Measurements from ENCODE around the gene CMIP.

Gene CMIP

DNA sequence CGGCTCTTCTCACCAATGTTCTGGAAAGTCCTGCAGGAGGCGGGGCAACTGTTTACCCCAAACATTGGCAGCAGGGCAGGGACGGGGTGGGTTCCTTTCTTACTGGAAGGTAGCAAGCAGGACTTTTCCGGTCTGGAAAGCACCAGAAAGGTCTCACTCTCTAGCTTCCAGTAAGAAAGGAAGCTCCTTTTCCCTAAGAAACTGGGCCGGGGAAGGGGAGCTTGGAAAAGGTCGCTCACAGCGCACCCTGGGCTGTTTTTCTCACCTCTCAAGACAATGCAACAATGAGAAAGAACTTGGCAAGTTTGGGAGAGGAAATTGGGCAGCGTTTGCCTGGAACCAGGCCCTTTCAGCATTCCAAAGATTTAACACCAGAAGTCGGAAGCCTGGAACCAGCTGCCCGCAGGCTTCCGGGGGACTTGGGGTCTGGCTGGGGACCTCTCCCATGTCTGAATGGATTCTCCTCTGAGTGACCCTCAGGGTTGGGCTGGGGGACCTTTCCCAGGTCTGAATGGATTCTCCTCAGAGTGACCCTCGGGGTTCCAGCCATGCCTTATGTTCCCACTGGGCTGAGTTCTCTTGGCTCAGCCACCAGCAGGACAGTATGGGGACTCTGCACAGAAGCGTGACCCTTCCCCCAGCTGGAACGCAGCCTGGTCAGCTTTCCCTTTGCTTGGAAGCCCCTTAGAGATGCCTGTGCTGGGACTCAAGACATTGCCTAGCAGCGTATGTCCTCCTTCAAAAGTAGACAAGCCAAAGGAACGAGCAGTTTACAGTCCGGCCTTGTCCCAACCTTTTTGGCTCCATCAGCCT is 167.9 kb downstream of the CMIP start:
- no peak for DNase-seq

DNA sequence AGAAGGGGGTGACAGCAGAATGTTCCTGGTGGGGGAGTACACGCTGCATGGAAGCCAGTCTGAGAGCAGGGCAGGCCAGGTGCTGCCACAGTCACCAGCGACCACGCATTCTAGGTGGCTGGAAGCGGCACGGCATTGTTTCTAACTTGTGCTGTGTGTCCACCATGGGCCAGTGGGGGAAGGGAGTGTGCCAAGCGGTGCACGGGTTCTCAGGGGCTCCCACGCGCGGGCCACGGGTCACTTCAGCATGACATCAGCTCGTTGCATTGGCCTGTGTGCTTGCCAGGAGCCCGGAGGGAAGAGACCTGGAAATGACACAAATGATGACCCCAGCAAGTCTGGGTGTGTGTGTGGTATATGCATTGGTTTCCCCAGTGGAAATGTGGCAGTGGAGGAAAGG is 169.6 kb downstream of the CMIP start:
- DNase-seq, result no peak

DNA sequence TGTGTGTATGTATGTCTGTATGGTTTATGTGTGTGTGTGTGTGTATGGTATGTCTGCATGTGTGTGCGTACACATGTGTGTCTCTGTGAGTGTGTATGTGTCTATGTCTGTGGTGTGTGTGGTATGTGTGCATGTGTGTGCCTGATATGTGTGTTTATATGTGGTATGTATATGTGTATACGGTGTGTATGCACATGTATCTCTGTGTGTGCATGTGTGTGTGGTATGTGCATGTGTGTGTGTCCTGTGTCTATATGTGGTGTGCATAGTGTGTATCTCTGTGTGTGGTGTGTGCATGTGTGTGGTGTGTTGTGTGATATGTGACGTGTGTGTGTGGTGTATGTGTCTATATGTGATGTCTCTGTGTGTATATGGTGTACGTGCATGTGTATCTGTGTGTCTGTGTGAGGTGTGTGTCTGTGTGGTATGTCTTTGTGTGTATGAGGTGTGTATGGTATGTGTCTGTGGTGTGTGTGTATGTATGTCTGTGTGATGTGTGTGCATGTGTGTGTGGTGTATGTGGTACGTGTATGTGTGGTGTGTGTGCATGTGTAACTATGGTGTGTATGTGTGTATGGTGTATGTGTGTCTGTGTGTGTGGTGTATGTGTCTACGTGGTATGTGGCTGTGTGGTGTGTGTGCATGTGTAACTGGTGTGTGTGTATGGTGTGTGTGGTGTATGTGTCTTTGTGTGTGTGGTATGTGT is 170.2 kb downstream of the CMIP start:
- no peak for DNase-seq

DNA sequence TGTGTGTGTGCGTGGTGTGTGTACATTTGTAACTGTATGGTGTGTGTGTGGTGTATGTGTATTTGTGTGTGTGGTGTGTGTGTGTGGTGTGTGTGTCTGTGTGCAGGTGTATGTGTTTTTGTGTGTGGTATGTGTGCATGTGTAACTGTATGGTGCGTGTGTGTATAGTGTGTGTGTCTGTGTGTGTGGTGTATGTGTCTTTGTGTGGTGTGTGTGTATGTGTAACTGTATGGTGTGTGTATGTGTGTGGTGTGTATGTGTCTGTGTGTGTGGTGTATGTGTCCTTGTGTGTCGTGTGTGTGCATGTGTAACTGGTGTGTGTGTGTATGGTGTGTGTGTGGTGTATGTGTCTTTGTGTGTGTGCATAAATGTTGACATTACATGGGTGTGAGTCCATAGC is 170.8 kb downstream of the CMIP start:
- DNase-seq, result no peak

DNA sequence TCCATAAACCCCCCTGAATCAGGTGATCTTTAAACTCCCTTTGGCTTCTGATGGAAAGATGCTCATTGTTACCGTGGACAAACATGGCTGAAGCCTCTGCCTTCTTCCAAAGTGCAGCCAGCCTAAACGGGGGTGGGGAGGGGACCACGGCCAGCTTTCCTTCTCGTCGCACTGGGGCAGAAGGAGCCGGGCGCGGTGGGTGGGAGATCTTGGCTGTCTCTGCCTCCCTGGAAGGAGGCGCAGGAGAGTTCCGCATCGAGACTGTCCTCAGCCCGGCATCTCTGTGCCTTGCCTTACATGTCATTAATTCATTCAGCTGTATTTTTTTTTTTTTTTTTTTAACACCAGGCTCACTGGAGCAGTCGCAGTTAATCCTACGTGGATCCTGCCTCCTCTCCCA is 171.2 kb downstream of the CMIP start:
- DNase-seq, result no peak

DNA sequence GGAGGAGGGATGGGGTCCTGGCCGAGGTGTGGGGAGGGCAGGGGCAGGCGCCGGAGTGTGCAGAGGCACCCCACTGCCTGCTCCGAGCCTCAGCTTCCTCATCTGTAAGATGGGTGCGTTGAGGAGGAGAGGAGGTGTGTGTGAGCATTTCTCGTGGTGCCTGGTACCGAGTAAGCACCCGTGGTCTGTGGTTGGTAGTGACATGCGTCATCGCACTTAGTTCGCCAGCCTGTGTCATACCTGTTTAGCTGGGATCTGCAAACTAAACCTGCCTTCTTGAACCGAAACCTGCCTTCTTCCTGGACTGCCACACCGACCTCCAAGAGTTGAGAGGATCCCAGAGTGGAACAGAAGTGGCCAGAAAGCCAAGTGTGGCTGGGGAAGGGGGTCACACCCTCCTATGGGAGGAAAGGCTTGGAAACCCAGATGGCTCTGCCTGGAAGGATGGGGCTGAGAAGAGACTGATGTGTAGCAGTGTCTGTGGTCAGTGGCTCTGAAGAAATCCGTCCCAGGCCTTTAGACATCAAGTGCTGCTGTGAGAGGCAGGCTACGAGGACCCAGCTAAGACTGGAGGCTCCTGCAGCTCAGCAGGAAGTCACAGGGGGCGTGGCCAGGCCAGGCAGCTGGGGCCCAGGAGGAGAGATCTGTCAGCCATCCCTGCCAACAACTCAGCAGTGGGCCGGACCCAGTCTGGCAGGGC is 171.9 kb downstream of the CMIP start:
- DNase-seq, result no peak

DNA sequence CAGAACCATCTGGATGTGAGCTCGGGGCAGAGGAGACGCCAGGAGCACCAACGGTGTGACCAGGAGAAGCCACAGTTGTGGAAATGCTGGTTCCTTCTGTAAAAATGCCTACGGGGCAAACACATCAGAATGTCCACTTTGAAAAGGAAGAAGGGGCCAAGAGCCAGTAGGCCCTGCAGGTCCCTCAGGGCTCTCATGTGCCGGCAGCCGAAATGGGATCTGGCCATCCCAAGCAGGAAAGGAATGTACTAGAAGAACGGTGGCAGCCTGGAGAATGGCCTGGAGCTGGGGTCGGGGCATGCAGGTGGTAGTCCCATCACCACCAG is 172.4 kb downstream of the CMIP start:
- DNase-seq, result no peak

DNA sequence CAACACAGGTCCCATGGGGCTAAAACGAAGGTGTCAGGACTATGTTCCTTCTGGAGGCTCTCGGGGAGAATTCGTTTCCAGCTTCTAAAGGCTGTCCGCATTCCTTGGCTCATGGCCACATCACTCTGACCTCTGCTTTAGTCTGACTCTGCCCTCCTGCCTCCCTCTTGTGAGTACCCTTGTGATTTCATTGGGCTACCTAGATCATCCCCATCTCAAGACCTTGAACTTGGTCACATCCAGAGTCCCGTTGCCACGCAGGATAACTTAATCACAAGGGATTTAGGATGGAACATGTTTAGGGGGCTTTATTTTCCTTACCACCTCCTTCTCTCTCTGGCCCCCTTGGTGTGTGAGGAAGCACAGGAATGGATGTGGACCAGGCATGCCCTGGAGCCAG is 173.6 kb downstream of the CMIP start:
- DNase-seq, result no peak

DNA sequence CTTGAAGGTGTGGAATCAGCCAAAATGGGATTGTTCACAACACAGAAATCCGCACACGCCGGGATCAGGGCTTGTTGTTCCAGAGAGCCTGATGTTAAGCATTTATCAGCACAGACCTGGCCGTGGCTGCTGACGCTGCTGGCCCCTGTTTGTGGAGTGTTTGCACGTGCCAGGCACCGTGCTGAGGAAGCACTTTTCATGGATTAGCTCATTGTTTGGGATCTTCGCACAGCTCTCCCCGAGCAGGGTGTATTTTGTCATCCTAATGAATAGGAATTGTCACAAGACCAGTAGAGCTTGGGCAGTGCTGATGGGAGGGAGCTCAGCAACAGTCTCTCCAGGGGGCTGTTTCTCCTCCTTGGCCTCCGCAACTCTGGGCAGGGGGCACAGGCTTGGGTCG is 174.1 kb downstream of the CMIP start:
- DNase-seq, result no peak

DNA sequence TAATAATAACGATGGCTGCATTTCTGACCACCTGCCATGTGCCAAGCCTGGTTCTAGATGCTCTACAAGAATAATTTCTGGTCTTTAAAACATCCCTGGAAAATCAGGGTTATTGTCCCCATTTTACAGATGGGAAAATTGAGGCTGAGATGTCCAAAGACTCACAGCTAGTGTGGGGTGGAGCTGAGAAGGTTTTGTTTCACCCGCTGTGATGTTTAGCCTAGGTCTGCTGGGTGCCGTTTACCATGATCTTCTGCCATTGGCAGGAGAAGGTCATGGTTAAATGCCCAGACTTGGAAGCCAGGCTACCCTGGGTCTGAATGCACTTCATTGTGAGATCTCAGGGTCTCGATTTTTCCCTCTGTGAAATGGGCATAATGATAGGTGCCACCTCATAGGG is 175.4 kb downstream of the CMIP start:
- DNase-seq, result no peak

DNA sequence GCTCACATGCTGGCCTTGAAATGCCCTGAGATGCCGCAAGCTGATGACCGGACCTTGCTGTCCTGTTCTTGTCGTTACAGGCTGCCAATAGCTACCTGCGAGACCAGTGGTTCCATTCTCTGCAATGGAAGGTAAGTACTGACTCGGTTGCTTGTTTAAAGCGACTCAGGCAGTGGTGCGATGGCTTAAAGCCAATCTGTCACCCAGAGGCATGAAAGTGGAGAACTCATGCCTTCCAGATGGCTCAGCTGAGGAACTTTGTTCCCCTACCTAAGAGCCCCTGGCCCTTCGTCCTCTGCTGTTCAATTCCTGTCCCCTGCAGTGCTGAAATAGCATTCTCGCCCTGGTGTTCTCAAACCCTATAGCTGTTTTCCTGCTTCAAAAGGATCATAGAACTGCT is 176.2 kb downstream of the CMIP start:
- DNase-seq, result no peak

DNA sequence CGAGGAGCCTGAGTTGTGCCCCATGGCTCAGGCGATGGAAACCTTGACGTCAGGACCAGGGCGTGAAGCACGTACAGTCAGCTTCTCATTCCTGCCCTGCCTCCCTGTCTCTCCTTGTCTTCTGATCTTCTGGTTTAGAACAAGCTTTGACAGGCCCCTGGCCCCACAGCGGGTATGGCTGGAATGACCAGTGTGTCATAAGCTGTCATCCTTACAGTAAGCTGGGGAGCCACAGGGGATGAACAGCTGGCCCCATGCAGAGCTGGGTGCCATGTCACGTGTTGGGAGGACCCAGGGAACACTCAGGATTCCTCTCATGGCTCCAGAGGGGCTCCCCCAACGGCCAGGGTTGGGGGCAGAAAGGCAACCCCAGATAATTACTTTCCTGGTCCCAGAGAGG is 176.9 kb downstream of the CMIP start:
- no peak for DNase-seq

DNA sequence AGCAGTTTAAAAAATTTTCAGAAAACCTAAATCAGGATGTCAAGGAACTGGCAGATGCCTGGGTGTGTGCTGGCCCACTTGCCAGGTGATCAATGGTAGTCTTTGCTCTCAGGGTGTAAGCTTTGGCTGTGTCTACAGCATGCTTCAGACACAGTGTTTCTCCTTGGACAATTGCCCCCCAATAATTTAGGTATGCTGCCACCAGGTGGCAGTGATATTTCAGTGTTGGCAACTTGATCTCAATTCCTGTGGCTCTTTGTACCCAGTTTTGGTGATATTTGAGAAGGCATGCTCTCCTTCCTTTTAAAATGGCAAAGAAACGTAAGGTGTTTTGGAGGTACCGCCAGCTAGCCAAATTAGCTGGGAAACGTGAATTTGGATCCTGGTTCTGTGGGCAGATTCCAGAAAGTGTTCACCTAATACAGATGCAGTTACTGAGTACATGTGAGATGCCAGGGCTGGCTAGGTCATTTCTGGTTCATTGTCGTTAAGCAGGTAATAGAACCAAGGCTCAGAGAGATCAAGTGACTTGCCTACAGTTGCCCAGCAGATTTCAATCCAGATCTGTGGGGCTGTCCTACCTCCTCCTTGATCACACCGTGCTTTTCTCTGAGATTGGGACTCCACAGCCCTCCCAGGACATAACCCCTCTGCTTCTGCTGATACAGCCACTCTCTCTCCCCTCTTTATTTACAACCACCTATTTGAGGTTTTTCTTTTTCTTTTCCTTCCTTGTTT is 178.9 kb downstream of the CMIP start:
- peak; percentile 28 for DNase-seq

DNA sequence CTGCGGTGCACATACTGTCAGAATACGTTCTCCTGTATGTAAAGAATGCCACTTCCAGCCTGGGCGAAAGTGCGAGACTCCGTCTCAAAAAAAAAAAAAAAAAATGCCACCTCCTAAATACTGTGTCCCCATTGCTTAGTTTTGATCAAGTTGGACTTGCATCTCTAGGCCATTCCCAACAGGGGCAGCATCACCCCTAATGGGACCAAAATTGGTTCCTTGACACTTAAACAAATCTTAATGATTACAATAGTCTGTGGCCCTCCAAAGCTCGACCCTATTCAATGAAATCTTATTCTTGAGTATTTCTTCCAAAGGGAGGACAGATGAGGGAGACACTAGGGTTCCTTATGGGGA is 179.8 kb downstream of the CMIP start:
- no peak for DNase-seq

DNA sequence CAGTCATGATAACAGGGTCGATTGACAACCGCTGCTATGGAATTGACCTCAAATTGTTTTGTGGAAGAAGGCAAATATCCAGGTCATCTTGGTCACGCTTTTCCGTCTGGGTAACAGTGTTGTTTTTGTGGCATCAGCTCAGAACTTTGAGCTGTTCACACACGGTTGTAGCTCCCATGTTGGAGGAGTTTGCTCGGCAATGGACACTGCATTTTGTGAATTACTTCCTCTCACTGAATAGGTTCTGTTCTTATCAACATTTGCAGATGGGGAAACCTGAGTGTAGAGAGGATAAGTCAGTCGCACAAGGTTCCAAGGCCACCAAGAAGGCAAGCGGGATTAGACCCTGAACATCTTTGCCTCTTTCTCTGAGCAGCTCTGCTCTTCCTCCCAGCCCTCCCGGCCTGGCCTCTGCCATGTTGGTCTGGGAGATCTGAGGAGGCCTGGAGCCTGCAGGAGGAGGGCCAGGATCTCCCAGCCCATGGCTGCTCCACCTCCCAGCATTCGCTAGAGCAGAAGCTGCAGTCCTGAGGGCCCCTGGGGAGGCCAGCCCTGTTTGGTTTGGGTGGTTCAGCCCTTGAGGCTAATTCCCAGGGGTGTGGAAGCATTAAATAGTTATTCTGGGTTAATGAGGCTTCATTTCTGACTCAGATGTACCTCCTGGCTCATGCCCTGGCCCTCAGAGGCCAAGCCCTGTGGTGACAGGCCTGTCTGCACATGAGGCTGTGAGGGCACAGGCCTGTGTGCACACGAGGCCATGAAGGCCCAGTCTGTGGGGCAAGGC is 180.3 kb downstream of the CMIP start:
- DNase-seq, result no peak

DNA sequence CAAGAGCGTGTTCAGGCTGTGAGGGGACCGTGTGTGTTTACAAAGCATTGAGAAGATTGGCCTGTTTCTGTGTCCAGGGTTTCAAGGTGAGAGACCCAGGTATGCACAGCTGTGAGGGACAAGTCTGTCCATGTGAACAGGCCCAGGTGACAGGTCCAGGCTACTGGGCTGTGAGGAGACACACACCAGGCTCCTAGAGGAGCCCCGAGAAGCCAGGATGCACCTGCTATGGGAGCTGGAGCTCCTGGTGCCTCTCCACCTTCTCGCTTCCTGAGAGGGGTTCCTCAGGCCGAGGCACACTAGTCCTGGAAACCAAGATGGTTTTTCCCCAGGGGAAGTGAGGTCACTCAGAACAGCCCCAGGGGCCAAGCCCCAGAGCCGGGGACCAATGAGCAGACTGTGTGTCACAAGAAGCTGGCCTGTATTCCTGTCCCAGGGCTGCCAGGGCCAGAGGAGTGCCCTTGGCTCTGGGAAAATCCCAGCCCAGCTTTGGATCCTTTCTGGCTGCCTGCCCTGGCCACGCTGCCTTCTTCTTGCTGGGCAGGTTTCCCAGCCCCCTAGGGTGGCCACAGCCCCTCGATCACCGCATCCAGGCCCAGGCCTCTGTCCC is 181.0 kb downstream of the CMIP start:
- no peak for DNase-seq

DNA sequence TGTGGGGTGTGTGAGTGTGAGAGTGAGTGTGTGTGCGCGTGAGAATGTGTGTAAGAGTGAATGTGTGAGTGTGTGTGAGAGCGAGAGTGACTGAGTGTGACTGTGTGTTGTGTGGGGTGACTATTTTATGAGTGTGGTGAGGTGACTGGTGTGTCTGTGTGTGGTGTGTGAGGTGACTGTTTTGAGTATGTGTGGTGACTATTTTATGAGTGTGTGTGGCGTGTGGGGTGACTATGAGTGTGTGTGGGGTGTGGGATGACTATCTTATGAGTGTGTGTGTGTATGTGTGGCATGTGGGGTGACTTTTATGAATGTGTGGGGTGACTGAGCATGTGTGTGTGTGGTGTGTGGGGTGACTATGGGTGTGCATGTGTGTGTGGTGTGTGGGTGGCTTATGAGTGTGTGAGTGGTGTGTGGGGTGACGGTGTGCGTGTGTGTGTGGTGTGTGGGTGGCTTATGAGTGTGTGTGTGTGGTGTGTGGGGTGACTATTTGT is 181.6 kb downstream of the CMIP start:
- no peak for DNase-seq

DNA sequence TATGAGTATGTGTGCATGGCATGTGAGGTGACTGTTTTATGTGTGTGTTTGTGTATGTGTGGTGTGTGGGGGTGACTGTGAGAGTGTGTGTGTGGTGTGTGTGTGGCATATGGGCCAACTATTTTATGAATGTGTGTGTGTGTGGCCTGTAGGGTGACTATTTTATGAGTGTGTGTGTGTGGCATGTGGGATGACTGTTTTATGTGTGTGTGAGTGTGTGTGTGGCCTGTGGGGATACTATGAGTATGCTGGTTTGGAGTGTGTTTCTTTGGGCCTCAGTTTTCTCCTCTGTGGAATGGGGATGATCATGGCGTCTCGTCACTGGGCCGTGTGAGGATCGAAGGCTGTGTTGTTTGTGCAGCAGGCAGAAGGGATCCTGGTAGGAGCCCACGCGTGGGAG is 182.4 kb downstream of the CMIP start:
- no peak for DNase-seq

DNA sequence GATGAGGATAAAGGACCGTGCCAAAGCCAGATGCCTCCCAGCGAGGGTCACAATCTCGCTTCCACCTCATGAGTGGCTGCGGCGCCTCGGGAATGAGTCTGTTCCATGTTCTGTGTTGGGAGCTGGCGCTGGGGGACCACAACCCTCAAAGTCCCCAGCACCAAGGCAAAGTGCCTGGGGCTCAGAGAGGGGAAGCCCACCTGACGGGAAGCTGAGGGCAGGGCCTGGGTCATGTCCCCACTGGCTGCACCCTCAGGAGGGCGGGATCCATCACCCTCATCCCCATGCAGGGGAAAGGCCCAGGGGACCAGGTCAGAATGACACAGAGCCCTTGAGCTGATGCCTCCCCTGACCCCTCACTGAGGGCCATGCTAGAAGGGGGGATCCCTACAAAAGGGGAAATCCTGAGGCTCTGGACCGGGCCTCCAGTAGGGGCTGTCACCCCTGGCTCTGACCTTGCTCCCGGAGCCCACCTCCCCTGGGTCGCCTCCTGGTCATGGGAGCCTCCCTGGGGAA is 183.2 kb downstream of the CMIP start:
- no peak for DNase-seq

DNA sequence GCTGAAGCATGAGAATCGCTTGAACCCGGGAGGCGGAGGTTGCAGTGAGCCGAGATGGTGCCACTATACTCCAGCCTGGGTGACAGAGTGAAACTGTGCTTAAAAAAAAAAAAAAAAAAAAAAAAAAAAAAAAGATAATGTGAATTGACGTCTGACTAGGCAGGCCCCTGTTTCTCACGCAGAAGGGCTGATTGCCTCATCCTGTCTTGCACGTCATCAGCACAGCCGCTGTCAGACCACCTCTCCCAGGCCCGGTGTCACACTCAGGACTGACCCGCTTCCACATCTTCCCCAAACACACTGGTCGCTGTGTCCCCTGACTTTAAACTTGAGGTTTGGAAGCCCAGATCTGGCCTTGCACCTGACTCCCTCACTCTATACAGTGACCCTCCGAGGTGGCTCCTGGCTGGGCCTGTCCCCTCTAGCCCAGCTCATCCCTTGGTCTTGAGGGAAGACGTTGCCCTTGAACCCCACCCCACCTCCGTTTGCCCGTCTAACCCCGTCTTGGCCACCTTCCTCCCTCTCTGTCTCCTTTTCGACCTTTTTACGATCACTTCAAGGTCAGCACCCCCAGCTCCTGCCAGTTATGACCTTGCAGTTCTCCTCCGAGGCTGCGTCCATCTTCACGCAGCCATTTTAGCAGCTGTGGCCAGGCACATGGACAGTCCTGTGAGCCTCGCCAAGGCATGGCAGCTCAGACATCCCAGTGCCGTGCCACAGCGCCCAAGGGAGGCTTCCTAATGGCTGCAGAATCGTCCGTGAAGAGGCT is 184.6 kb downstream of the CMIP start:
- no peak for DNase-seq
